GM19438 (cell line): Measurements from ENCODE around the gene LPAR1.
"Not testable (repeated sequence)": the region's sequence is repeated elsewhere in the genome, so short reads cannot be mapped to it uniquely, and the experiment has no call there.

Source experiments
- ATAC-seq: cut with Tn5 transposase; IDR thresholded peaks from one replicate; pipeline ENCODE4 v1.9.1; 2021; ENCODE audit warnings: low read depth; ENCODE audit not compliant: unreplicated experiment

LPAR1 gene

GRCh38 chr9:111038331-111039230, at the start of gene LPAR1:
TSS of gene LPAR1 (minus strand) at chr9:111038470. CDS start at chr9:110972117, 66,353 bp downstream.
- no peak for ATAC-seq

DNA sequence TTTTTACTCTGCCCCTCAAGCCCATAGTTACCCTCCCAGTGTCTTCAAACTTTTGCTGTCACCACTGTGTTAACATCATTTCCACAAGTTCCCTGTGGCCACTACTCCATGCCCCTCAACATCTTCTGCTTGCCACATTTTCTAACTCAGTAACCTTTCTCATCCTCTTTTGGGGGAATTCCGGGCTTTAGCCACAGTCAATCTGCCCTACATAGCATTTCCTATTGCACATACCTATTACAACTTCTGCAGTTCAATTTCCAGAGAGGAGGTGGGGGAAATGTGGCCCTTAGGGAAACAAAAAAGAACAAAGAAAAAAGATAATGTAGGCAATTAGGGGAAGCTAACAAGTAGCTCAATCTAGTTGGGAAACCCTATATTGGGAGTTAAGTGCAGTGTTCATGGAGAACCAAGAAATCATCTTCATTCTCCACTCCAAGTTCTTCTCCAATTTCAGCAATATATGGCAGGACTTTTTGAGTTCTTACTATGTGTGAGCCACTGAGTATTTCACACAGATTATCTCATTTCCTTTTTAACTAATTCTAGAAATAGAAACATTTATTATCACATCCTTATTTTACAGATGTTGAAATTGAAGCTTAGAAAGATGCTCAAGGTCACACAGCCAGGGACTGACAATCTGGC, 40.2 kb upstream of the LPAR1 start:
- ATAC-seq = no peak

DNA sequence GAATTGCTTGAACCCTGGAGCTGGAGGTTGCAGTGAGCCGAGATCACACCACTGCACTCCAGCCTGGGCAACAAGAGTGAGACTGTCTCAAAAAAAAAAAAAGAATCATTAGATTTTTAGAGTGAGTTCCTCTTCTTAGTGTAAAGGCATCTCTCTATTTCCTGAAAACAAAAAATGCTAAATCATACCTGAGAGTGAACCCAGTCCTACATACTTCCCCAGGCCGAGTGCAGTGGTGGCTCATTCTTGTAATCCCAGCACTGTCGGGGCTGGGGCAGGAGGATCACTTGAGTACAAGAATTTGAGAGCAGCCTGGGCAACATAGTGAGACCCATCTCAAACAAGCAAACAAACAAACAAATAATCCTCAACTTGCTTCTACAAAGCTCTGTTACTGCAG, 38.2 kb upstream of the LPAR1 start:
- no peak for ATAC-seq

GRCh38 chr9:111076042-111076441, 37.8 kb upstream of the LPAR1 start:
- no peak for ATAC-seq

- ATAC-seq = no peak
These were observed 36.1 kb upstream of the LPAR1 start for GRCh38 chr9:111074395-111074794.

GRCh38 chr9:111069183-111069582, 30.9 kb upstream of the LPAR1 start:
- no peak for ATAC-seq

DNA sequence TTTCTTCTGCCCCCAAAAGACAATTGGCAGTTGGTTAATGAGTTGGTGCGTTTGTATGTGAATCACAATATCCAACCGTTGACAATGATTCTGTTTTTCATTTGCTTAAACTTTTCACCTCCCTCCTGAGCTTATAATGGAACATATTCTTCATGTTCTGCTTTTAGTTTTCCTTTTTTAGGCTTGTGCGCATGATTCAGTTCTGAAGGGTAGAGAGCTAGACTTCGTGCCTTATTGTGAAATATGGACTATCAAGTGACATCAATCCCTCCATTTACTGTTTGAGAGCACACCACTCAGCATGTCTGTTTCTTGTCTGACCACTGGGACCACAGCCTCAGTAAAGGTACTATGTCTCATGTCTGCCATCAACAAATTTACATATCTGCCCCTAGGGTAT, 30.5 kb upstream of the LPAR1 start:
- no peak for ATAC-seq

DNA sequence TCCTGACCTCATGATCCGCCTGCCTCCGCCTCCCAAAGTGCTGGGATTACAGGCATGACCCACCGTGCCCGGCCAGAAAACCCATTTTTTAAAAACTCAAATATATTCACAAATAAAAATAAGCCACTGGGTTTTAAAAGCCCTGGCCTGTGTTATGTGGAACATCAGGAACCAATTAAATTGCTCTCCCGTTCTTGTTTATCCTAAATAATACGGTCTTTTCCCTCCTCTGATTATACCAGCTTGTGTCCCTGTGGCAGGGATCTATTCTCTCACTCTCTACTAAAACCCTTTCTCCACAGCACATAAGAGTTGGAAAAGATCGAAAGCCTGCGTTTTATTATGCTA, 30.1 kb upstream of the LPAR1 start:
- ATAC-seq = no peak

DNA sequence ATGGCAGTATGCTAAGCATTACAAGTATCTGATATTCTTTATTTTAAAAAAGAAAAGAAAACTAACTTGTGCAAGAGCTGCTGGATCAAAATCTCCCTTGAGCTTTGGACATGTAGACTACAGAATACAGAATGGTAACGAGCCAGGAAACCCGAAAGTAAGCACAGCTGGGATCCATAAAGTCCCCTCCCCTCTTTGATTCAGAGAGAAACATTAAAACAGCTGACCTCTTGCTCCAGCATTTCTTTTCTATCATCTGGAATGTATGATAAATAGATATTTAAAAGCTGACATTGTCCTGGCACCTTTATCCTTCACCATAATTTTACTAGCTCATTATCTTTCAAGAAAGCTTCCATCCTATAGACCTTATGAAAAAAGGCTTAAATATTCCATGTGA, 28.2 kb upstream of the LPAR1 start:
- ATAC-seq = no peak

DNA sequence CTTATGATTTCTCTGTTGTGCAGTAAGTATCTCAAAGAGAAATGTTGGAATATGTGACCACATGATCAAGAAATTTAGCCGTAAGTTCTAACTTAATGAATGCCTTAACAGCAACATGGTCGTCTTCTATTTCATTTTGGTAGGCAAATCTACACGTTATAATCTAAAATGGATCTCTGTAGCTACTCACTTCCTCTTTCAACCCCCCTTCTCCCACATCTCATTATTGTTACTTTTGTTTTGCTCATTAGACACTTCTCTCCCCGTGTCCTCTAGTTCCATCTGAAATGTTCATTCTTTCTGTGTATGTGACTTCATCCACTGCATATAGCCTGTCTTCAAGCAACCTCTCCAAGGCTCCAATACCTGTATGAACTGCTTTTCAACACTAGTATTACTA, 27.1 kb upstream of the LPAR1 start:
- ATAC-seq = no peak

DNA sequence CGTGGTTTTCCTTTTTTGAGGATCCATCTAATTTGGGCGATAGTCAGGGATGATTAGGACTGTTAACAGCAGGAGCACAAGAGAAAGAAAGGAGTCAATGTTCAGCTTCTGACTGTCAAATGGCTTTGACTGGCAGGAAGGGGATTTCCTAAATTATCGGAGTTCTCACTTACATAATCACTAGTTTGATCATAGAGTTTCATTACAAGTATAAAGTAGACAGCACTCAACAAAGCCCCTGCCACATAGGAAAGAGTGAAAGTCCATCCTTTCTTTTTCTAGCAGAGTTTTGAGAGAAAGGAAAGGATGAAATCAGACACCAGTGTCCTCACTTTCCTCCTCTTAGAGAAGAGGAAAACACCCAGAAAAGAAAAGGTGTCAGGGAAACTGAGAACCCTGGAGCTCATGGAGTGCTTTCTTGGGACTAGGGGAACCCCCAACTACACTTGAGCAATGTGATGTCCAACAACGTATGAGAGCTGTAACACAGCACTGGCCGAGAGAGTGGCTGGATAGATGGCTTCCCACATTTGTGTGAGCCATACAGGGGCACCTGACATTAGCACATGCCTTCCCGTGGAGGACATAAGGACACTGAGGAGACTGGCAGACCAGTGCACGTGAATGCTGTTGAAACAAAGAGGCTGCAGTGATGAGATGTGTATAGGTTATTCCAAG, 26.0 kb upstream of the LPAR1 start:
- no peak for ATAC-seq

DNA sequence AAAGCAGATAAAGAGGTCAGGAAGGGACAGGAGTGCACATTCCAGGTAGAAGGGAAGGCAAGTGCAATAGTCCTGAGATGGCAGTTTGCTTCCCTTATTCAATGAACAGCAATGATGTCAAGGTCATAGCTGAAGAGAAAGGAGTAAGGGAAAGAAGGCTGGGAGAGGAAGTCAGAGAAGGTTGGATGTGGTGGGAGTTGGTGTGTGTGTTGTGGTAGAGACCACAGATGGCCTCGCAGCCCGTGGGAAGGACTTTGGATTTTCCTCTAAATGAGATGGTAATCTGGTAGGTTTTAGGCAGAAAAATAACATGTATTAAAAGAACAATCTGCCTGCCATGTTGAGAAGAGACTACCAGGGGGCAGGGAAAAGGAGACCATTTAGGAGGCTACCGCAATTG, 25.1 kb upstream of the LPAR1 start:
- ATAC-seq = no peak

GRCh38 chr9:111058166-111058565, 19.9 kb upstream of the LPAR1 start:
- ATAC-seq = no peak

- no peak for ATAC-seq
These were observed 18.3 kb upstream of the LPAR1 start for GRCh38 chr9:111056538-111056937.

DNA sequence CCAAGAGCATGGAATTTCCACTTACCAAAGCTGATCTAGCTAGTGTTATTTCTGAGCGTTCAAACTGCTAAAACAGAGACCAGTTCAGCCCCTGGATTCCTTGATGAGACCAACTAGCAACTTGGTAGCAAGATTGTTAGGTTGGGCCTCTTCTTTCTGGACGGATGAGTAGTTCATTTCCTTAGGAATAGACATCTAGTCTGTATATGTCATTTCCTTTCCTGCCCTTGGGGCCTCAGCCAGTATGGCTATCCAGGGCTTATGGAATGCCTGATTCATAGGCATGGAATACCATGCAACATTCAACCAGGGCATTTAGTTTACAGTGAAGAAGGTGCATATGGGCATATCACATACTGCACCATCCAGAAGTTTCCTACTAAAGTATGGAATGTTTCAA, 14.5 kb upstream of the LPAR1 start:
- no peak for ATAC-seq

DNA sequence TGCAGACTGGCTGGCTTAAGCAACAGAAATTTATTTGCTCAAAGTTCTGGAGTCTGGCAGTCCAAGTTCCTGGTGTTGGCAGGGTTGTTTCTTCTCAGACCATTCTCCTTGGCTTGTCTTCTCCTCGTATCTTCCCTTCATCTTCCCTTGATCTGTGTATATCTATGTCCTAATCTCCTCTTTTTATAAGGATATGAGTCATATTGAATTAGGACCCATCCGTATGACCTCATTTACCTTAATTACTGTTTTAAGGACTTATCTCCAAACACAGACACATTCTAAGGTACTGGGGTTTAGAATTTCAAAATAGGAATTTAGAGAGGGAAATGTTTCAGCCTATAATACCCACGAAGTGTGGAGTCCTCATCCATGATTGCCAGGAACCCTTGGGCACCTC, 13.1 kb upstream of the LPAR1 start:
- no peak for ATAC-seq

DNA sequence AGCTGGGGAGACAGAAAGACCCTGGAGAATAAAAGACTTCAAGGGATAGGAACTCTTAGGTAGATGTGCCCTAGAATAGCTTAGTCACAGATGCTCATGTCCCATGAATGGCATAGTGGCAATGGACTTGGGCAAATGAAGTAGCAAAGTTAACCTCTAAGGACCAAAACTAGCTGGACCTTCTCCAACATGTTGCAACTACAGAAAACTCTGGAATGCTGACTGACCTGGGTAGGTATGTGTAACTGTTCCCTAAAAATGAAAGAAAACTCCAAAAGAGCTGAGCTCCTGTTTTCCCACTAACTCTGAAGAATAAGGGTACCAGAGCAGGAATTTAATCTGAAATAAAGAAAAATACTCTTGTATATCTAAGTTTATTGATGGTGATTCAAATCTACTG, 12.5 kb upstream of the LPAR1 start:
- no peak for ATAC-seq

DNA sequence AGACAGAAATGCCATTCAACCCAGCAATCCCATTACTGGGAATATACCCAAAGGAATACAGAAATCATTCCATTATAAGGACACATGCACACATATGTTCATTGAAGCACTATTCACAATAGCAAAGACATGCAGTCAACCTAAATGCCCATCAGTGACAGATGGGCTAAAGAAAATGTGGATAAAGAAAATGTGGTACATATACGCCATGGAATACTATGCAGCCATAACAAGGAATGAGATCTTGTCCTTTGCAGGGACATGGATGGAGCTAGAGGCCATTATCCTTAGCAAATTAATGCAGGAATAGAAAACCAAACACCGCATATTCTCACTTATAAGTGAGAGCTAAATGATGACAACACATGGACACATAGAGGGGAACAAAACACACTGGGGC, 9.0 kb upstream of the LPAR1 start:
- ATAC-seq = not testable (repeated sequence)

DNA sequence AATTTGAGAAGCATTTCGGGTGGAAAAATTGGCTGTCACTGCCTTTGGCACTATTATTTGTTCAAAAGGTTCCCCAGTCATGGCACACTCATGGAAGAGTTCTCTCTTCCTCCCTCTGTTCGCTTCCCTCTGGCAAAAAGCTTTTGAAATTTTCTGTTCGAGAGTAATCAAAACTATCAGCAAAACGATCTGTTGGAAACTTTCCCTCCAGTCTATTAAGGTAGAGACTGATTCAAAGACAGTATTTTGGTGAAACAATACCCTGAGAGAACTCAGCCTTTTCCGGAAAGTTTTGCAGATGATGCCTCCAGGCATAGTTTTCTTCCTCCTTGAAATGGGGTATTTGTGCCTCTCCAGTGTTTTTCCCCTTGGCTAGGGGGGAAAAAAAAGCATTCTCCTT, 3.6 kb upstream of the LPAR1 start:
- ATAC-seq = no peak

DNA sequence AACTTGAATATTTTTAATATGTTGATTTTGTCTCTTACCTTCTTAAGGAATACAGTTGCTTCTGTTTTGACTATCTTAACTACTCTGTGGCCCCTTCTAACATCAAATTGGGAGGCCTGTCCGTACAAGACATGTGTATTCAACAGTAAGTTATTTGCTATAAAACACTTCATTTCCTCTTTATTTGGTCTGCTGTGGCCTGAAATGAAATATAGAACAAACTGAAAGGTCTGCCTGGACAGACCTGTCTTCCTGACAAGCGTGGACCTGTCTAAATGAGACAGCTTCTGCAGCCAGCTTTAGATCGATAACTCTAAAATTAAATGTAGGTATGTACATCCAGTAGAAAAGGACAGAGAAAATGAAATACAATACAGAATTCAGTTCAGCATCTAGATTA, 2.2 kb upstream of the LPAR1 start:
- ATAC-seq = no peak

DNA sequence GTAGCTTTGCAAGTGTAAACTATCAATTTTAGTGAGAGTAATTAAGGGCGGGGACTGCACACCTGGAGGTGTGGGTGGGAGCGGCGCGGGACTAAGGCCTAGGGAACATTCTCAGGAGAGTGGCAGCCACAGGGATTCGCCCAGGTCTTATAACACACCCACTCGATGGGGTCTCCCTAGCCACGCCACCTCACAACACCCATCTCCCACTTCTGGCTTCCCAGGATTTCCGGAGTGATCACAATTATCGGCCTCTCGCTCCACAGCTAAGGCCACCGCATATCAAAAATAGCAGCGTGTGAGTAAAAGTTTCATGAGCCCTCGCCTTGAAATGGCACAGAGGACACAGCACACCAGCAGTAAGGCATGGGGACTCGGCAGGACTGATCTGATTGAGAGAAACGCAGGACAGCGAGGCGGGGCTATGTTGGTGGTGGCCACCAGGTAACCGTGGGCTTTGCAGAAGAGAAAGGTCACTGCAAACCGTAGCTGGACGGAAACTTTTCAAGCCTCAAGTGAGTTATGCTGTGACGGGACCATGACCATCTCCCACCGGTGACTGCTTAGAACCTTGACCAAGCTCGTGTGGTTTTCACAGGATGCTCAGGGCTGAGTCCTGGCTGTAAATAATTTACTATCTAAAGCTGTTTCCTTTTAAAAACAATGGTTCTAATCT, 1.1 kb upstream of the LPAR1 start:
- ATAC-seq = no peak
